Measurements from ENCODE around the gene RMDN3. TPM values are rescaled to one million over a fixed set of nuclear protein-coding genes. Genes with fewer than 3 reads are reported as not detected.

The RMDN3 gene
- 20.3 TPM for total RNA-seq
- long read RNA-seq, transcript RMDN3-202 (13 exons, 2,251 nt): major isoform, 28 of 42 reads
- long read RNA-seq, partial matches to known transcripts: 3 of 42 reads
- long read RNA-seq, other reads (novel, unspliced or antisense): 11 of 42 reads

DNA sequence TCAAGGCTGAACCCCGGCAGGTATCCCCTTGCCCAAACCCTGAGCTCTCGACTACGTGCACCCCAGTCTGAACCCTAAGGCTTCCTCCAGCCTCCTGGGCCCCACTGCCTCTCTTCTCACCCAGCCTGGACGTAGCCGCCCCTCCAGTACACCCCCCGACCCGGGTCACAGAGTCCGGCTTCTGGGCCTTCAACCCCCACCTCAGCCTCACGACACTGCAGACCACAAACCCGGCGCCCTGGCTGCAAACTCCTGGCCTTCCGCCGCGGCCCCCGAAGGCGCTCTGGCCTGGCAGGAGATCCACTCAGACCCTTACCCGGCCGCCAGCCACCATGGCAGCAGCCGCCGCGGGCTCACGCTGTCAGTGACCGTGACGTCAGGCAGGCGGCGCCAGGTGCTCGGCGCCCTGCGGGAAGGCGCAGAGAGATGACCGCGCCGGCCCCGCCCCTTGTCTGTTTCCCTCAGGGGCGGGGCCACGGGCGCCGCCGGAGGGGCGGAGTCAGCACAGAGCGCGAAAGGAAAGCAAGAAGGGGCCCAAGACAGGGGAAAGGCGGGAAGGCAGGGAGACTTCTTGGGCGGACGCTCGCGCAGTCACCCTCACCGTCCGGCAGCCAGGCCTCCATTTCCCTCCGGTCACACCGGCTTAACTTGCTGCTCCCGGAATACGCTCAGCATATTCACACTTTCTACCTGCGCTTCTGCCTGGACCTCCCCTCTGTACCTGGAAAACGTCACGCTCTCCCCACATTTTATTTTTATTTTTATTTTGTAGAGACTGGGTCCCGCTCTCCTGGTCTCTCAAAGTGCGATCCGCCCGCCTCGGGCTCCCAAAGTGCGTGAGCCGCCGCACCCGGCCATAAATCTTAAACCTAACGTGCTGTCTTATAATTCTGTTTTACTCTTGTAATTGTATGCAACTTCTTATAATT is at the start of gene RMDN3:
Gene RMDN3, minus strand, starts transcription at position 372 of the 929 bp plus-strand sequence. CDS start 471 bp downstream, outside the sequence.
- Histone ChIP-seq H3K4me1 (peaks cover 26% of the 10 kb centered on the region), H3K4me3 (peak within 1 kb of the TSS; percentile 92), H3K27me3 (ENCODE audit: low read depth) (no peaks in the 10 kb centered on the region), H3K9me3 (replicated peaks) (no peaks in the 10 kb centered on the region), H3K36me3 (peaks cover 22% of the 10 kb centered on the region), H3K27ac (replicated peaks) (peak within 1 kb of the TSS; percentile 81)
- DNase-seq: peak; percentile 93
- intact Hi-C loops (cut with micrococcal nuclease): no loop called here
- TF ChIP-seq, protein P1, sequence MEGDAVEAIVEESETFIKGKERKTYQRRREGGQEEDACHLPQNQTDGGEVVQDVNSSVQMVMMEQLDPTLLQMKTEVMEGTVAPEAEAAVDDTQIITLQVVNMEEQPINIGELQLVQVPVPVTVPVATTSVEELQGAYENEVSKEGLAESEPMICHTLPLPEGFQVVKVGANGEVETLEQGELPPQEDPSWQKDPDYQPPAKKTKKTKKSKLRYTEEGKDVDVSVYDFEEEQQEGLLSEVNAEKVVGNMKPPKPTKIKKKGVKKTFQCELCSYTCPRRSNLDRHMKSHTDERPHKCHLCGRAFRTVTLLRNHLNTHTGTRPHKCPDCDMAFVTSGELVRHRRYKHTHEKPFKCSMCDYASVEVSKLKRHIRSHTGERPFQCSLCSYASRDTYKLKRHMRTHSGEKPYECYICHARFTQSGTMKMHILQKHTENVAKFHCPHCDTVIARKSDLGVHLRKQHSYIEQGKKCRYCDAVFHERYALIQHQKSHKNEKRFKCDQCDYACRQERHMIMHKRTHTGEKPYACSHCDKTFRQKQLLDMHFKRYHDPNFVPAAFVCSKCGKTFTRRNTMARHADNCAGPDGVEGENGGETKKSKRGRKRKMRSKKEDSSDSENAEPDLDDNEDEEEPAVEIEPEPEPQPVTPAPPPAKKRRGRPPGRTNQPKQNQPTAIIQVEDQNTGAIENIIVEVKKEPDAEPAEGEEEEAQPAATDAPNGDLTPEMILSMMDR (IDR thresholded peaks at IDR 0.05; ENCODE audit: borderline replicate concordance): no peak

DNA sequence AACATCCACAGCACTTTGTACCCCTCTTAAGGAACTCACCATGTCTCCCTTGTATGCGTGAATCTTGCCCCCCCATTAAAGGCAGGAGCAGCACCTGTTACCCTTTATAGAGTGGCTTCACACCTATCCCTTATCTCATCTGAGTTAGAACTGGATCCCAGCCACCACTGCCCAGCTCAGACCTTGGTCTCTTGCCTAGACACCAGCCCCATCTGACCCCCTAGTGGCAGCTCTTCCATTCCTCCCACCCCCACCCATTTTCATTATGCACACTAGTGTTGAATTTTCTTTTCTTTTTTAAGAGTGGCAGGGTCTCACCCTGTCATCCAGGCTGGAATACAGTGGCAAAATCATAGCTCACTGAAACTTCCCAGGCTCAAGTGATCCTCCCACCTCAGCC is 48.6 kb upstream of the RMDN3 start:
- Histone ChIP-seq H3K27ac (replicated peaks) (no peak overlapping the region), H3K4me3 (no peak overlapping the region), H3K9me3 (replicated peaks) (no peaks in the 10 kb centered on the region), H3K4me1 (peaks cover 57% of the 10 kb centered on the region), H3K36me3 (peaks cover 9% of the 10 kb centered on the region), H3K27me3 (ENCODE audit: low read depth) (no peaks in the 10 kb centered on the region)
- TF ChIP-seq, protein P1 (IDR thresholded peaks at IDR 0.05; ENCODE audit: borderline replicate concordance): no peak
- no peak for DNase-seq
- intact Hi-C loops (cut with micrococcal nuclease): no loop called here

DNA sequence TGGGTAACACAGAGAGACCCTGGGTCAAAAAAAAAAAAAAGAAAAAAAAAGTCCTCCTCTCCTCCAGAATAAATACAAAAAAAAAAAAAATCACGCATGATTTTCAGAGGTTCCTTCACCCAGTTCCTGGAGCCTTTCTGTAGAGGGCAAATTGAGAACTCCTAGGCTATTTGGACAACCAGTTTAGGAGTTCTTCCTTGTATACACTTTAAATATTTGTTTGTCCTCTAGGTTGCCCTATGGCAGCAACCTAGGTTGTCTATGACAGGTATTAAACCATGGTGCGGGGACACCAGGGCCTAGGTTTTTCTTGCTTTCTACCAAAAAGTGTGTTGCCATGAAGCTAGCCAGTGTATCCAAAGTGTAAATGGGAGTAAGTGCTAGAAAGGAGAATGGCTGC is 48.0 kb upstream of the RMDN3 start:
- Histone ChIP-seq H3K36me3 (peaks cover 9% of the 10 kb centered on the region), H3K27ac (replicated peaks) (no peak overlapping the region), H3K27me3 (ENCODE audit: low read depth) (no peaks in the 10 kb centered on the region), H3K4me3 (no peak overlapping the region), H3K9me3 (replicated peaks) (no peaks in the 10 kb centered on the region), H3K4me1 (peaks cover 51% of the 10 kb centered on the region)
- intact Hi-C loops (cut with micrococcal nuclease): no loop called here
- DNase-seq: no peak
- TF ChIP-seq, protein P1 (IDR thresholded peaks at IDR 0.05; ENCODE audit: borderline replicate concordance): no peak

- H3K27ac ChIP-seq (replicated peaks): no peak overlapping the region
- peaks cover 45% of the 10 kb centered on the region for H3K4me1 ChIP-seq
- no peaks in the 10 kb centered on the region for H3K9me3 ChIP-seq (replicated peaks)
- no peaks in the 10 kb centered on the region for H3K27me3 ChIP-seq (ENCODE audit: low read depth)
- H3K4me3 ChIP-seq: no peak overlapping the region
- no peak for DNase-seq
- intact Hi-C loops (cut with micrococcal nuclease): no loop called here
- TF ChIP-seq, protein P1 (IDR thresholded peaks at IDR 0.05; ENCODE audit: borderline replicate concordance): no peak
- peaks cover 9% of the 10 kb centered on the region for H3K36me3 ChIP-seq
These were observed 44.5 kb upstream of the RMDN3 start for GRCh38 chr15:40799523-40799922.

DNA sequence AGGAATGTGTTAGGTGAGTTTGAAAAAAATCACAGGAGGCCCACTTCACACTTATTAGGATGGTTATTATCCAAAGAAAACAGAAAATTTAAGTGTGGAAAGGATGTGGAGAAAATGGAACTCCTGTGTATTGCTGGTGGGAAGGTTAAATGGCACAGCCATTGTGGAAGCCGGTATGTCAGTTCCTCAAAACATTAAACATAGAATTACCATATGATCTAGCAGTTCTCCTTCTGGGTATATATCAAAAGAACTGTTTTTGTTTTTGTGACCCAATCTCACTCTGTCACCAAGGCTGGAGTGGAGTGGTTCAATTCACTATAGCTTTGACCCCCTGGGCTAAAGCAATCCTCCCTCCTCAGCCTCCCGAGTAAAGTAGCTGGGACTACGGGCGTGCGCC is 41.5 kb upstream of the RMDN3 start:
- no peaks in the 10 kb centered on the region for H3K27me3 ChIP-seq (ENCODE audit: low read depth)
- DNase-seq: no peak
- peaks cover 15% of the 10 kb centered on the region for H3K36me3 ChIP-seq
- TF ChIP-seq, protein P1 (IDR thresholded peaks at IDR 0.05; ENCODE audit: borderline replicate concordance): no peak
- no peak overlapping the region for H3K4me3 ChIP-seq
- intact Hi-C loops (cut with micrococcal nuclease): no loop called here
- peaks cover 35% of the 10 kb centered on the region for H3K4me1 ChIP-seq
- H3K9me3 ChIP-seq (replicated peaks): no peaks in the 10 kb centered on the region
- no peak overlapping the region for H3K27ac ChIP-seq (replicated peaks)
